Measurements from ENCODE around the gene CEP192.

The CEP192 gene

GRCh38 chr18:13145636-13146190 lies 154.6 kb downstream of the CEP192 start:
- DNase-seq = no peak

DNA sequence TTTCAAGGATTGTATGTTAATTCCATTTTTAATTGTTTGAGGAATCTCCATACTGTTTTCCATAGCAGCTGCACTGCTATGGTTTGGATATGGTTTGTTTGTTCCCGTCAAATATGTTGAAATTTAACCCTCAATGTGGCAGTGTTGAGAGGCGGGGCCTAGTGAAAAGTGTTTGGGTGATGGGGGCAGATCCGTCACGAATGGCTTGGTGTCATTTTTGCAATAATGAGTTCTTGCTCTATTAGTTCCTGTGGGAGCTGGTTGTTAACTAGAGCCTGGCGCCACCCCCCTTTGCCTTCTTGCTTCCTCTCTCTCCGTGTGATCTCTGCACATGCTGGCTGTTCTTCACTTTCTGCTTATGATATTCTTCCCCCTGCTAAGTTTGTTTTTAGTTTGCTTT lies 156.0 kb downstream of the CEP192 start:
- no peak for DNase-seq

- DNase-seq = no peak
These were observed 160.5 kb downstream of the CEP192 start for GRCh38 chr18:13151656-13152055.

DNA sequence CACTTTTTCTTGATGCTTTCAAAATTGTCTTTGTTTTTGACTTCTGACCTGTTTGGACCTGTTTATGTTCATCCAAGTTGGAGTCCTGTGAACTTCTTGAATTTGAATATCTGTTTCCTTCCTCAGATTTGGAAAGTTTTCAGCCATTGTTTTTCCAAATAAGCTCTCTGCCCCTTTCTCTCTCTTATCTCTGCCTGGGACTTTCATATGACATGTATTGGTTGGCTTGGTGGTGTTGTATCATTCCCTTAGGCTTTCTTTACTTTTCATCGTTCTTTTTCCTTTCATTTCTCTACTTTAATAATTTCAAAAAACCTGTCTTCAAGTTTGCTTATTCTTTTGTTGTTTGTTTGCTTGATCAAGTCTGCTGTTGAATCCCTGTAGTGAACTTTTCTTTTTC lies 167.3 kb downstream of the CEP192 start:
- DNase-seq = no peak

DNA sequence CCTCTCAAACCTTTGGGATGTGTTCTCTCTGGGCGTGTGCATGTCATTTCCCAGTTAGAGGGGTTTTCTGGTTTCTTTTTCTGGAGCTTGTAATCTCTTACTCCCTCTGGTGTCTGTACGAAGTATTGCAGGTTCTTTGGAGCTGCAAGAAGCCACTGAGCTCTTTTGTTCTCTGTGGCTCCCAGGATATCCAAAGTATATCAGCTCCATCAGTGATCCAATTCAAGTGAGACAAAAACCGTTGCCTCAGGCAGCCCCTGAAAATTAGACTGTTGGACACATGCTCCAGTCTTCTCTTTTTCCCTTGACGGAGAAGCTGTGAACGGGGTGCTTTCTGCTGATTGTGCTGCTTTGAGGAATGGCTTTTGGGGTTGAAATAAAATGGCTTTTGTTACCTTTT lies 168.4 kb downstream of the CEP192 start:
- peak; percentile 84 for DNase-seq

- no peak for DNase-seq
These were observed 170.2 kb downstream of the CEP192 start for GRCh38 chr18:13161276-13161899.

- no peak for DNase-seq
These were observed 172.2 kb downstream of the CEP192 start for GRCh38 chr18:13163167-13163927.

- no peak for DNase-seq
These were observed 173.2 kb downstream of the CEP192 start for GRCh38 chr18:13164406-13164805.

DNA sequence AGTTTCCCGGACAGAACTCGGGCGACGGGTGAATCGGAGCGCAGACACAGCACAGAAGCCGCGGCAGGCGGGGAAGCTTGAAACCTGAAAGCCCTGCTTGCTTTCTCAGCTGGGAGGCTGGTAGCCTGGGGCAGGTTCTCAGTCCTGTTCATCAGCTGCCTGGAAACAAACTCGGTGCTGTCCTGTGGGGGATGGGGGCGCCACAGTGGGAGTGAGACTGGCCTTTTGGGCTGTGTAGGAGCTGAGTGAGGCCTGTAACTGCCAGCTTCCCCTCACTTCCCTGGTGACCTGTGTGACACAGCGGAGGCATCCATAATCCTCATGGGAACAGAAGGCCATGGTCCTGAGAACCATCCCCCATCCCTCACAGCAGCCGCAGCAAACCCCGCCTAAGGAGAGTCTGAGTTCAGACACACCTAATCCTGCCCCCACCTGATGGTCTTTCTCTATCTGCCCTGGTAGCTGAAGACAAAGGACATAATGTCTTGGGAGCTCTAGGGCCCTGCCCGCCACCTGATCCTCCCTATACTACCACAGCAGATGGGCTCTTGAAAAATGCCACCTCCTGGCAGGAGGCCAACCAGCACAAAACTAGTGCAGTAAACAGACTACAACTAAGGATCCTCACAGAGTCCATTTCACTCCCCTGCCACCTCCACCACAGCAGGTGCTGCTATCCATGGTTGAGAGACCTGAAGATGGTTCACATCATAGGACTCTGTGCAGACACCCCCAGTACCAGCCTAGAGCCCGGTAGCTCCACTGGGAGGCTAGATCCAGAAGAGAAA lies 174.7 kb downstream of the CEP192 start:
- no peak for DNase-seq

- no peak for DNase-seq
These were observed 182.5 kb downstream of the CEP192 start for GRCh38 chr18:13173578-13174145.

All from eye (tissue), 1 donor.